HEK293 (cell line): Measurements from ENCODE around the gene KANTR.

Experiments
- GLIS1 ChIP-seq: fragments of 450-650 bp; formaldehyde crosslinking; IDR thresholded peaks from 2 replicates; pipeline ENCODE4 v1.5.1; 2016; ENCODE audit warnings: missing biosample characterization, missing genetic modification characterization
- HIC1 ChIP-seq: fragments of 450-650 bp; formaldehyde crosslinking; IDR thresholded peaks from 2 replicates; pipeline ENCODE4 v1.5.1; 2016; ENCODE audit warnings: missing biosample characterization, missing genetic modification characterization
- HOXA7 ChIP-seq: sonication (generic); formaldehyde crosslinking; IDR thresholded peaks from 2 replicates; pipeline ENCODE4 v1.8.1; 2022; ENCODE audit warnings: missing genetic modification reagents, borderline replicate concordance
- HOXC10 ChIP-seq: sonication (generic); formaldehyde crosslinking; IDR thresholded peaks from 2 replicates; pipeline ENCODE4 v1.8.1; 2023; ENCODE audit warnings: mild to moderate bottlenecking, missing genetic modification reagents
- KLF10 ChIP-seq: fragments of 450-650 bp; IDR thresholded peaks from 2 replicates; pipeline ENCODE4 v1.5.1; 2018; ENCODE audit warnings: missing biosample characterization, mild to moderate bottlenecking, missing genetic modification characterization
- KLF17 ChIP-seq: fragments of 450-650 bp; formaldehyde crosslinking; IDR thresholded peaks from 2 replicates; pipeline ENCODE4 v1.5.1; 2016; ENCODE audit warnings: missing biosample characterization, missing genetic modification characterization
- SP7 ChIP-seq: fragments of 450-650 bp; formaldehyde crosslinking; IDR thresholded peaks from 2 replicates; pipeline ENCODE4 v1.5.1; 2016; ENCODE audit warnings: missing biosample characterization, missing genetic modification characterization
- TRIM28 ChIP-seq: IDR thresholded peaks from 2 replicates; pipeline ENCODE4 v1.6.1; 2011; ENCODE audit warnings: low read length, control low read depth, borderline replicate concordance
- YY1 ChIP-seq: fragments of 450-650 bp; formaldehyde crosslinking; IDR thresholded peaks from 2 replicates; pipeline ENCODE4 v1.5.1; 2018; ENCODE audit warnings: missing biosample characterization, missing genetic modification characterization
- ZBTB20 ChIP-seq: fragments of 450-650 bp; formaldehyde crosslinking; IDR thresholded peaks from 2 replicates; pipeline ENCODE4 v1.5.1; 2016; ENCODE audit warnings: missing biosample characterization, missing genetic modification characterization
- ZBTB21 ChIP-seq: fragments of 450-650 bp; formaldehyde crosslinking; IDR thresholded peaks from 2 replicates; pipeline ENCODE4 v1.5.1; 2017; ENCODE audit warnings: missing biosample characterization, missing genetic modification characterization
- ZBTB49 ChIP-seq: fragments of 450-650 bp; formaldehyde crosslinking; IDR thresholded peaks from 2 replicates; pipeline ENCODE4 v1.5.1; 2016; ENCODE audit warnings: missing biosample characterization, missing genetic modification characterization, low read depth
- ZFP3 ChIP-seq: fragments of 450-650 bp; formaldehyde crosslinking; IDR thresholded peaks from 2 replicates; pipeline ENCODE4 v1.5.1; 2016; ENCODE audit warnings: low read depth, missing biosample characterization, missing genetic modification characterization
- ZFP41 ChIP-seq: fragments of 450-650 bp; formaldehyde crosslinking; IDR thresholded peaks from 2 replicates; pipeline ENCODE4 v1.5.1; 2016; ENCODE audit warnings: missing biosample characterization, missing genetic modification characterization, borderline replicate concordance
- ZNF140 ChIP-seq: fragments of 450-650 bp; formaldehyde crosslinking; IDR thresholded peaks from 2 replicates; pipeline ENCODE4 v1.5.1; 2016; ENCODE audit warnings: missing biosample characterization, missing genetic modification characterization
- ZNF157 ChIP-seq: fragments of 450-650 bp; formaldehyde crosslinking; IDR thresholded peaks from 2 replicates; pipeline ENCODE4 v1.5.1; 2016; ENCODE audit warnings: missing biosample characterization, missing genetic modification characterization
- ZNF174 ChIP-seq: fragments of 450-650 bp; formaldehyde crosslinking; IDR thresholded peaks from 2 replicates; pipeline ENCODE4 v1.5.0; 2017; ENCODE audit warnings: missing biosample characterization, mild to moderate bottlenecking, missing genetic modification characterization
- ZNF248 ChIP-seq: fragments of 450-650 bp; formaldehyde crosslinking; IDR thresholded peaks from 2 replicates; pipeline ENCODE4 v1.5.1; 2017; ENCODE audit warnings: missing biosample characterization, missing genetic modification characterization
- ZNF398 ChIP-seq: fragments of 450-650 bp; formaldehyde crosslinking; IDR thresholded peaks from 2 replicates; pipeline ENCODE4 v1.5.1; 2017; ENCODE audit warnings: missing biosample characterization, missing genetic modification characterization
- ZNF416 ChIP-seq: fragments of 450-650 bp; formaldehyde crosslinking; IDR thresholded peaks from 2 replicates; pipeline ENCODE4 v1.5.1; 2016; ENCODE audit warnings: missing biosample characterization, missing genetic modification characterization
- ZNF433 ChIP-seq: fragments of 450-650 bp; formaldehyde crosslinking; IDR thresholded peaks from 2 replicates; pipeline ENCODE4 v1.5.1; 2016; ENCODE audit warnings: missing biosample characterization, missing genetic modification characterization, low read depth
- ZNF473 ChIP-seq: fragments of 450-650 bp; formaldehyde crosslinking; IDR thresholded peaks from 2 replicates; pipeline ENCODE4 v1.5.1; 2017; ENCODE audit warnings: missing biosample characterization, missing genetic modification characterization
- ZNF529 ChIP-seq: fragments of 450-650 bp; formaldehyde crosslinking; IDR thresholded peaks from 2 replicates; pipeline ENCODE4 v1.5.1; 2017; ENCODE audit warnings: missing genetic modification characterization, missing biosample characterization; ENCODE audit not compliant: insufficient replicate concordance
- ZNF596 ChIP-seq: fragments of 450-650 bp; IDR thresholded peaks from 2 replicates; pipeline ENCODE4 v1.5.0; 2018; ENCODE audit warnings: missing biosample characterization, mild to moderate bottlenecking, missing genetic modification characterization, moderate library complexity
- ZNF624 ChIP-seq: fragments of 450-650 bp; formaldehyde crosslinking; IDR thresholded peaks from 2 replicates; pipeline ENCODE4 v1.5.1; 2017; ENCODE audit warnings: missing biosample characterization, missing genetic modification characterization
- ZNF626 ChIP-seq: fragments of 450-650 bp; sonication (Bioruptor Pico); formaldehyde crosslinking; IDR thresholded peaks from 2 replicates; pipeline ENCODE4 v1.5.1; 2018; ENCODE audit warnings: missing biosample characterization, missing genetic modification characterization, inconsistent platforms
- ZXDB ChIP-seq: fragments of 450-650 bp; formaldehyde crosslinking; IDR thresholded peaks from 2 replicates; pipeline ENCODE4 v1.5.1; 2016; ENCODE audit warnings: missing biosample characterization, missing genetic modification characterization

The KANTR gene

GRCh38 chrX:53093177-53093655 is 726 bp upstream of the KANTR start (continued):
- TF ChIP-seq GLIS1 (tag by site-specific recombination) (no peak), ZNF529 (no peak), ZNF433 (tag by site-specific recombination) (no peak), SP7 (0 out of 2 replicates have a peak, but pooled peaks have one; percentile 13), KLF17 (tag by site-specific recombination) (no peak), KLF10 (tag by site-specific recombination) (peak; percentile 27), ZNF398 (tag by site-specific recombination) (no peak), ZFP41 (no peak), ZNF416 (no peak), HOXA7 (CRISPR knock-in tag) (no peak), ZNF473 (no peak), YY1 (tag by site-specific recombination) (no peak), ZNF248 (tag by site-specific recombination) (no peak), ZNF624 (no peak), ZNF157 (no peak), ZBTB21 (tag by site-specific recombination) (no peak; the same call in 1 of the 2 replicates), ZBTB20 (tag by site-specific recombination) (no peak), ZNF626 (tag by site-specific recombination) (no peak), HOXC10 (CRISPR knock-in tag) (no peak), ZBTB49 (tag by site-specific recombination) (no peak), ZNF596 (tag by site-specific recombination) (no peak), ZXDB (no peak), ZFP3 (tag by site-specific recombination) (no peak), TRIM28 (no peak), HIC1 (no peak), ZNF140 (tag by site-specific recombination) (no peak), ZNF174 (no peak)
- TF ChIP-seq, all 188 proteins: peak for 23
